Measurements from ENCODE around the gene NAA11. TPM values are rescaled to one million over a fixed set of nuclear protein-coding genes. Genes with fewer than 3 reads are reported as not detected.
"Not testable (repeated sequence)": the region's sequence is repeated elsewhere in the genome, so short reads cannot be mapped to it uniquely, and the experiment has no call there.

NAA11 gene
- polyA plus RNA-seq, 12 donors, result 0.18 to 1.1 (median 0.54) TPM; not detected in 2

GRCh38 chr4:79308971-79309370 is 16.9 kb downstream of the NAA11 start:
- no peak for DNase-seq

GRCh38 chr4:79308137-79308536 is 17.7 kb downstream of the NAA11 start:
- no peak for DNase-seq

GRCh38 chr4:79306795-79307194 is 19.1 kb downstream of the NAA11 start:
- no peak for DNase-seq

GRCh38 chr4:79300280-79300679 is 25.6 kb downstream of the NAA11 start:
- no peak for DNase-seq

- DNase-seq, result no peak
Measured at GRCh38 chr4:79298484-79298883, 27.4 kb downstream of the NAA11 start.

GRCh38 chr4:79298027-79298426 is 27.8 kb downstream of the NAA11 start:
- DNase-seq, result no peak

- no peak for DNase-seq
Measured at GRCh38 chr4:79297479-79297878, 28.4 kb downstream of the NAA11 start.

GRCh38 chr4:79296768-79297428 is 29.0 kb downstream of the NAA11 start:
- no peak for DNase-seq

GRCh38 chr4:79295086-79295485 is 30.8 kb downstream of the NAA11 start:
- DNase-seq, result no peak

- DNase-seq, result no peak
Measured at GRCh38 chr4:79294064-79294463, 31.8 kb downstream of the NAA11 start.

- DNase-seq, result no peak
Measured at GRCh38 chr4:79292008-79292407, 33.9 kb downstream of the NAA11 start.

- DNase-seq, result no peak
Measured at GRCh38 chr4:79290376-79290775, 35.5 kb downstream of the NAA11 start.

- no peak for DNase-seq
Measured at GRCh38 chr4:79288185-79288584, 37.7 kb downstream of the NAA11 start.

GRCh38 chr4:79287718-79288117 is 38.1 kb downstream of the NAA11 start:
- no peak for DNase-seq

- no peak for DNase-seq
Measured at GRCh38 chr4:79287076-79287475, 38.8 kb downstream of the NAA11 start.

- no peak for DNase-seq
Measured at GRCh38 chr4:79281566-79282359, 44.1 kb downstream of the NAA11 start.

- not testable (repeated sequence) for DNase-seq
Measured at GRCh38 chr4:79277467-79277866, 48.4 kb downstream of the NAA11 start.

- peak; percentile 44 for DNase-seq
Measured at GRCh38 chr4:79273915-79274314, 51.9 kb downstream of the NAA11 start.

GRCh38 chr4:79272761-79273160 is 53.1 kb downstream of the NAA11 start:
- DNase-seq, result no peak

GRCh38 chr4:79272126-79272525 is 53.7 kb downstream of the NAA11 start:
- DNase-seq, result peak; percentile 28

GRCh38 chr4:79267671-79268070 is 58.2 kb downstream of the NAA11 start:
- DNase-seq, result no peak
